ENCODE measurements around the gene D2HGDH.
"Not testable (repeated sequence)": the region's sequence is repeated elsewhere in the genome, so short reads cannot be mapped to it uniquely, and the experiment has no call there.

D2HGDH gene

DNA sequence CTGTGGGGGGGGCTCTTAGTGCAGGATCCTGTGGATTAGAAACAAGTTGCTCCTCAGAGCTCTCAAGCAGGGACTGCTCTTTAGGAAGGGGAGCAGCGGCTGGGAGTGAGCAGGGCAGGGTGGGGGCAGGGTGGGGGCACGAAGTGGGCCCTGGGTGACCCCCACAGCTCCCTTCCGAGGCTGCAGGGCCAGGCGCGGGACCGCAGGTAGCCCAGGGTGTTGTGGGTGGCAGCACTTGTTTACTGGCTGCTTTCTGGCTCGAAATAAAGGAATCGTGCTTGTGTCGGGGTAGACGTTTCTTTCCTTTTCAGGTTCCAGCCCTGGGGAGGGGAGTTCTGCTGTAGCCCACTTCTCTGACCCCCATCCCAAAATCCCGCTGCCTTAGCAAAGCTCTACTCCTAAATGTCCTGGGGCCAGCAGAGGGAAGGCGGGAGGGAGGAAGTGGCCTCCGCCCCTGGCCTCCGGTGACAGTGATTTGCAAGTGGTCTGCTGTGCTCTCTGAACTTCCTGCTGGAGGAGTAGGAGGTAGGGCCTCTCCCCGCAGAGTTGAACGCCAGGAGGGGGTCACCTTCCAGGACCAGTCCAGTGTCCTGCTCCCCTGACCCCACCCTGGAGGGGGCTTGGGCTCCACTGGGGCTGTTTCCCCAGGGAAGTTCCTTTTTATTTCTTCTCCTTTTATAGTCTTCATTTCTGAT is 82.8 kb downstream of the D2HGDH start:
- Histone ChIP-seq H3K4me3 (ENCODE audit: low read depth in 1 of 2, low read length in 1 of 2) (no peak overlapping the region), H3K4me1 (ENCODE audit: control insufficient read depth in 1 of 2, insufficient read depth in 1 of 2, low read depth in 1 of 2, low read length in 1 of 2) (peaks cover 0 to 4% of the 10 kb centered on the region in 2 experiments), H3K27ac (no peak overlapping the region), H3K36me3 (no peaks in the 10 kb centered on the region), H3K27me3 (peaks cover 31% of the 10 kb centered on the region), H3K9me3 (no peaks in the 10 kb centered on the region)
- TF ChIP-seq, protein P1, sequence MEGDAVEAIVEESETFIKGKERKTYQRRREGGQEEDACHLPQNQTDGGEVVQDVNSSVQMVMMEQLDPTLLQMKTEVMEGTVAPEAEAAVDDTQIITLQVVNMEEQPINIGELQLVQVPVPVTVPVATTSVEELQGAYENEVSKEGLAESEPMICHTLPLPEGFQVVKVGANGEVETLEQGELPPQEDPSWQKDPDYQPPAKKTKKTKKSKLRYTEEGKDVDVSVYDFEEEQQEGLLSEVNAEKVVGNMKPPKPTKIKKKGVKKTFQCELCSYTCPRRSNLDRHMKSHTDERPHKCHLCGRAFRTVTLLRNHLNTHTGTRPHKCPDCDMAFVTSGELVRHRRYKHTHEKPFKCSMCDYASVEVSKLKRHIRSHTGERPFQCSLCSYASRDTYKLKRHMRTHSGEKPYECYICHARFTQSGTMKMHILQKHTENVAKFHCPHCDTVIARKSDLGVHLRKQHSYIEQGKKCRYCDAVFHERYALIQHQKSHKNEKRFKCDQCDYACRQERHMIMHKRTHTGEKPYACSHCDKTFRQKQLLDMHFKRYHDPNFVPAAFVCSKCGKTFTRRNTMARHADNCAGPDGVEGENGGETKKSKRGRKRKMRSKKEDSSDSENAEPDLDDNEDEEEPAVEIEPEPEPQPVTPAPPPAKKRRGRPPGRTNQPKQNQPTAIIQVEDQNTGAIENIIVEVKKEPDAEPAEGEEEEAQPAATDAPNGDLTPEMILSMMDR (IDR thresholded peaks at IDR 0.05), result no peak

DNA sequence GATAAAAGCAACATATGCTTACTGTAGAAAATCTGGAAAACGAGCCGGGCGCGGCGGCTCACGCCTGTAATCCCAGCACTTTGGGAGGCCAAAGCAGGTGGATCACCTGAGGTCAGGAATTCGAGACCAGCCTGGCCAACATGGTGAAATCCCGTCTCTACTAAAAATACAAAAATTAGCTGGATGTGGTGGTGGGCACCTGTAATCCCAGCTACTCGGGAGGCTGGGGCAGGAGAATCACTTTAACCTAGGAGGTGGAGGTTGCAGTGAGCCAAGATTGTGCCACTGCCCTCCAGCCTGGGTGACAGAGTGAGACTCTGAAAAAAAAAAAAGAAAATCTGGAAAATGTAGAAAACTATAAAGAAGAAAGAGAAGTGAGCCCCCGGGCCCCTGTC is 83.4 kb downstream of the D2HGDH start:
- H3K9me3 ChIP-seq; H3K36me3 ChIP-seq; H3K27ac ChIP-seq; H3K4me1 ChIP-seq (ENCODE audit: control insufficient read depth in 1 of 2, insufficient read depth in 1 of 2, low read depth in 1 of 2, low read length in 1 of 2); H3K4me3 ChIP-seq (ENCODE audit: low read depth in 1 of 2, low read length in 1 of 2): not testable (repeated sequence)
- H3K27me3 ChIP-seq, result peaks cover 31% of the 10 kb centered on the region

All from neutrophil (primary cell).